Measurements from ENCODE around the gene KCNH1. TPM values are rescaled to one million over a fixed set of nuclear protein-coding genes. Genes with fewer than 3 reads are reported as not detected.
"Not testable (repeated sequence)": the region's sequence is repeated elsewhere in the genome, so short reads cannot be mapped to it uniquely, and the experiment has no call there.

KCNH1 gene
- total and polyA plus RNA-seq, 2 experiments from 2014 or later = 0.28 TPM; not detected in 1

DNA sequence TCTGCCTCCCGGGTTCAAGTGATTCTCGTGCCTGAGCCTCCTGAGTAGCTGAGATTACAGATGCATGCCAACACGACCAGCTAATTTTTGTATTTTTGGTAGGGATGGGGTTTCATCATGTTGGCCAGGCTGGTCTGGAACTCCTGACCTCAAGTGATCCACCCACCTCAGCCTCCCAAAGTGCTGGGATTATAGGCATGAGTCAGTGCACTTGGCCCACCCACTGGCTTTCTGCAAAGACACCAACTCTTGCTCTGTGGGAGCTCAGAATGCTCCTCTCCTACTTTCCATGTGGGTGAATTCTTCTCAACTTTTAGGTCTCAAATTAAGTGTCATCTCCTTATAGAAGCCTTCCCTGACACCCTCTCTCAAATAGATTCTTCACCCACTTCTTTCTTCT, 92.1 kb downstream of the KCNH1 start:
- H3K4me3 Mint-ChIP-seq; H3K4me1 ChIP-seq (ENCODE audit: insufficient read depth); H3K27ac ChIP-seq (ENCODE audit: low read depth); H3K79me2 ChIP-seq (replicated peaks; ENCODE audit: insufficient read depth); H3K27ac Mint-ChIP-seq; H3K27me3 Mint-ChIP-seq (ENCODE audit: insufficient read depth, low read depth, poor library complexity); H3K36me3 Mint-ChIP-seq (ENCODE audit: low read depth); ATAC-seq; DNase-seq (ENCODE audit: low spot score); H3K27me3 ChIP-seq (ENCODE audit: insufficient read depth); H2AFZ ChIP-seq; H3K36me3 ChIP-seq (ENCODE audit: insufficient read depth); H4K20me1 ChIP-seq (replicated peaks; ENCODE audit: insufficient read depth); H3K4me2 ChIP-seq; H3K9me2 ChIP-seq (ENCODE audit: insufficient read depth); H3K4me3 ChIP-seq; H3F3A ChIP-seq (replicated peaks; ENCODE audit: low read depth); H3K4me1 Mint-ChIP-seq: not testable (repeated sequence)
- peaks cover 10% of the 10 kb centered on the region for H3K9me3 Mint-ChIP-seq

DNA sequence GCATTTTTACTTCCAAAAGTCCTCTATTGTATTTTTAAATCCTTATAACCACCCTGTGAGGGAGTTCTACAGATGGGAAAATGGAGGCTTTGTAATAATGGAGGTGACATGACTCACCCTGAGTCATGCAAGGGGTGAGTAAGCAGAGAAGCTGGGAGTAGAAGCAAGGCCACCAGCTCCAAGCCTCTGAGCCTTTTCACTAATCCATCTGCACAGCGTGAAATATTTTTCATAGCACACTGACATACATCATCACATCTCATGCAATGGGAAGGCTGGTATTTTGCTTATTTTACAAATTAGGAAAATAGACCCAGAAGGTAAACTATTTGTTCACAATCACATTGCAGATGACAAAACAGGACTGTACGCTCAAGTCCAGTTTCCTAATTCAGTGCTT, 96.9 kb downstream of the KCNH1 start:
- Histone ChIP-seq H3F3A (replicated peaks; ENCODE audit: low read depth) (no peaks in the 10 kb centered on the region), H2AFZ (no peak overlapping the region), H3K4me3 (no peak overlapping the region), H4K20me1 (replicated peaks; ENCODE audit: insufficient read depth) (no peaks in the 10 kb centered on the region), H3K36me3 (ENCODE audit: insufficient read depth) (no peaks in the 10 kb centered on the region), H3K9me2 (ENCODE audit: insufficient read depth) (no peaks in the 10 kb centered on the region), H3K27me3 (ENCODE audit: insufficient read depth) (no peaks in the 10 kb centered on the region), H3K4me2 (no peak overlapping the region), H3K27ac (ENCODE audit: low read depth) (no peak overlapping the region), H3K4me1 (ENCODE audit: insufficient read depth) (no peaks in the 10 kb centered on the region), H3K79me2 (replicated peaks; ENCODE audit: insufficient read depth) (no peaks in the 10 kb centered on the region)
- Mint-ChIP-seq H3K27me3 (ENCODE audit: insufficient read depth, low read depth, poor library complexity) (no peaks in the 10 kb centered on the region), H3K4me3 (no peak overlapping the region), H3K9me3 (peaks cover 18% of the 10 kb centered on the region), H3K36me3 (ENCODE audit: low read depth) (peaks cover 4% of the 10 kb centered on the region; the same call in 1 of the 3 replicates), H3K27ac (no peak overlapping the region), H3K4me1 (no peaks in the 10 kb centered on the region)
- DNase-seq (ENCODE audit: low spot score) (no peak), ATAC-seq (no peak)
- TF ChIP-seq CREB1 (CRISPR knock-in tag; IDR thresholded peaks at IDR 0.05; ENCODE audit: low read depth) = no peak
- no peak for TF ChIP-seq JUNB (IDR thresholded peaks at IDR 0.05; ENCODE audit: unreplicated experiment)
- TF ChIP-seq STAT1 (IDR thresholded peaks at IDR 0.05; ENCODE audit: unreplicated experiment) = no peak
- TF ChIP-seq, protein P1, sequence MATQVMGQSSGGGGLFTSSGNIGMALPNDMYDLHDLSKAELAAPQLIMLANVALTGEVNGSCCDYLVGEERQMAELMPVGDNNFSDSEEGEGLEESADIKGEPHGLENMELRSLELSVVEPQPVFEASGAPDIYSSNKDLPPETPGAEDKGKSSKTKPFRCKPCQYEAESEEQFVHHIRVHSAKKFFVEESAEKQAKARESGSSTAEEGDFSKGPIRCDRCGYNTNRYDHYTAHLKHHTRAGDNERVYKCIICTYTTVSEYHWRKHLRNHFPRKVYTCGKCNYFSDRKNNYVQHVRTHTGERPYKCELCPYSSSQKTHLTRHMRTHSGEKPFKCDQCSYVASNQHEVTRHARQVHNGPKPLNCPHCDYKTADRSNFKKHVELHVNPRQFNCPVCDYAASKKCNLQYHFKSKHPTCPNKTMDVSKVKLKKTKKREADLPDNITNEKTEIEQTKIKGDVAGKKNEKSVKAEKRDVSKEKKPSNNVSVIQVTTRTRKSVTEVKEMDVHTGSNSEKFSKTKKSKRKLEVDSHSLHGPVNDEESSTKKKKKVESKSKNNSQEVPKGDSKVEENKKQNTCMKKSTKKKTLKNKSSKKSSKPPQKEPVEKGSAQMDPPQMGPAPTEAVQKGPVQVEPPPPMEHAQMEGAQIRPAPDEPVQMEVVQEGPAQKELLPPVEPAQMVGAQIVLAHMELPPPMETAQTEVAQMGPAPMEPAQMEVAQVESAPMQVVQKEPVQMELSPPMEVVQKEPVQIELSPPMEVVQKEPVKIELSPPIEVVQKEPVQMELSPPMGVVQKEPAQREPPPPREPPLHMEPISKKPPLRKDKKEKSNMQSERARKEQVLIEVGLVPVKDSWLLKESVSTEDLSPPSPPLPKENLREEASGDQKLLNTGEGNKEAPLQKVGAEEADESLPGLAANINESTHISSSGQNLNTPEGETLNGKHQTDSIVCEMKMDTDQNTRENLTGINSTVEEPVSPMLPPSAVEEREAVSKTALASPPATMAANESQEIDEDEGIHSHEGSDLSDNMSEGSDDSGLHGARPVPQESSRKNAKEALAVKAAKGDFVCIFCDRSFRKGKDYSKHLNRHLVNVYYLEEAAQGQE (IDR thresholded peaks at IDR 0.05; ENCODE audit: unreplicated experiment) = no peak
- TF ChIP-seq, protein P2, sequence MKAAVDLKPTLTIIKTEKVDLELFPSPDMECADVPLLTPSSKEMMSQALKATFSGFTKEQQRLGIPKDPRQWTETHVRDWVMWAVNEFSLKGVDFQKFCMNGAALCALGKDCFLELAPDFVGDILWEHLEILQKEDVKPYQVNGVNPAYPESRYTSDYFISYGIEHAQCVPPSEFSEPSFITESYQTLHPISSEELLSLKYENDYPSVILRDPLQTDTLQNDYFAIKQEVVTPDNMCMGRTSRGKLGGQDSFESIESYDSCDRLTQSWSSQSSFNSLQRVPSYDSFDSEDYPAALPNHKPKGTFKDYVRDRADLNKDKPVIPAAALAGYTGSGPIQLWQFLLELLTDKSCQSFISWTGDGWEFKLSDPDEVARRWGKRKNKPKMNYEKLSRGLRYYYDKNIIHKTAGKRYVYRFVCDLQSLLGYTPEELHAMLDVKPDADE (IDR thresholded peaks at IDR 0.05) = no peak
- TF ChIP-seq, protein P3, sequence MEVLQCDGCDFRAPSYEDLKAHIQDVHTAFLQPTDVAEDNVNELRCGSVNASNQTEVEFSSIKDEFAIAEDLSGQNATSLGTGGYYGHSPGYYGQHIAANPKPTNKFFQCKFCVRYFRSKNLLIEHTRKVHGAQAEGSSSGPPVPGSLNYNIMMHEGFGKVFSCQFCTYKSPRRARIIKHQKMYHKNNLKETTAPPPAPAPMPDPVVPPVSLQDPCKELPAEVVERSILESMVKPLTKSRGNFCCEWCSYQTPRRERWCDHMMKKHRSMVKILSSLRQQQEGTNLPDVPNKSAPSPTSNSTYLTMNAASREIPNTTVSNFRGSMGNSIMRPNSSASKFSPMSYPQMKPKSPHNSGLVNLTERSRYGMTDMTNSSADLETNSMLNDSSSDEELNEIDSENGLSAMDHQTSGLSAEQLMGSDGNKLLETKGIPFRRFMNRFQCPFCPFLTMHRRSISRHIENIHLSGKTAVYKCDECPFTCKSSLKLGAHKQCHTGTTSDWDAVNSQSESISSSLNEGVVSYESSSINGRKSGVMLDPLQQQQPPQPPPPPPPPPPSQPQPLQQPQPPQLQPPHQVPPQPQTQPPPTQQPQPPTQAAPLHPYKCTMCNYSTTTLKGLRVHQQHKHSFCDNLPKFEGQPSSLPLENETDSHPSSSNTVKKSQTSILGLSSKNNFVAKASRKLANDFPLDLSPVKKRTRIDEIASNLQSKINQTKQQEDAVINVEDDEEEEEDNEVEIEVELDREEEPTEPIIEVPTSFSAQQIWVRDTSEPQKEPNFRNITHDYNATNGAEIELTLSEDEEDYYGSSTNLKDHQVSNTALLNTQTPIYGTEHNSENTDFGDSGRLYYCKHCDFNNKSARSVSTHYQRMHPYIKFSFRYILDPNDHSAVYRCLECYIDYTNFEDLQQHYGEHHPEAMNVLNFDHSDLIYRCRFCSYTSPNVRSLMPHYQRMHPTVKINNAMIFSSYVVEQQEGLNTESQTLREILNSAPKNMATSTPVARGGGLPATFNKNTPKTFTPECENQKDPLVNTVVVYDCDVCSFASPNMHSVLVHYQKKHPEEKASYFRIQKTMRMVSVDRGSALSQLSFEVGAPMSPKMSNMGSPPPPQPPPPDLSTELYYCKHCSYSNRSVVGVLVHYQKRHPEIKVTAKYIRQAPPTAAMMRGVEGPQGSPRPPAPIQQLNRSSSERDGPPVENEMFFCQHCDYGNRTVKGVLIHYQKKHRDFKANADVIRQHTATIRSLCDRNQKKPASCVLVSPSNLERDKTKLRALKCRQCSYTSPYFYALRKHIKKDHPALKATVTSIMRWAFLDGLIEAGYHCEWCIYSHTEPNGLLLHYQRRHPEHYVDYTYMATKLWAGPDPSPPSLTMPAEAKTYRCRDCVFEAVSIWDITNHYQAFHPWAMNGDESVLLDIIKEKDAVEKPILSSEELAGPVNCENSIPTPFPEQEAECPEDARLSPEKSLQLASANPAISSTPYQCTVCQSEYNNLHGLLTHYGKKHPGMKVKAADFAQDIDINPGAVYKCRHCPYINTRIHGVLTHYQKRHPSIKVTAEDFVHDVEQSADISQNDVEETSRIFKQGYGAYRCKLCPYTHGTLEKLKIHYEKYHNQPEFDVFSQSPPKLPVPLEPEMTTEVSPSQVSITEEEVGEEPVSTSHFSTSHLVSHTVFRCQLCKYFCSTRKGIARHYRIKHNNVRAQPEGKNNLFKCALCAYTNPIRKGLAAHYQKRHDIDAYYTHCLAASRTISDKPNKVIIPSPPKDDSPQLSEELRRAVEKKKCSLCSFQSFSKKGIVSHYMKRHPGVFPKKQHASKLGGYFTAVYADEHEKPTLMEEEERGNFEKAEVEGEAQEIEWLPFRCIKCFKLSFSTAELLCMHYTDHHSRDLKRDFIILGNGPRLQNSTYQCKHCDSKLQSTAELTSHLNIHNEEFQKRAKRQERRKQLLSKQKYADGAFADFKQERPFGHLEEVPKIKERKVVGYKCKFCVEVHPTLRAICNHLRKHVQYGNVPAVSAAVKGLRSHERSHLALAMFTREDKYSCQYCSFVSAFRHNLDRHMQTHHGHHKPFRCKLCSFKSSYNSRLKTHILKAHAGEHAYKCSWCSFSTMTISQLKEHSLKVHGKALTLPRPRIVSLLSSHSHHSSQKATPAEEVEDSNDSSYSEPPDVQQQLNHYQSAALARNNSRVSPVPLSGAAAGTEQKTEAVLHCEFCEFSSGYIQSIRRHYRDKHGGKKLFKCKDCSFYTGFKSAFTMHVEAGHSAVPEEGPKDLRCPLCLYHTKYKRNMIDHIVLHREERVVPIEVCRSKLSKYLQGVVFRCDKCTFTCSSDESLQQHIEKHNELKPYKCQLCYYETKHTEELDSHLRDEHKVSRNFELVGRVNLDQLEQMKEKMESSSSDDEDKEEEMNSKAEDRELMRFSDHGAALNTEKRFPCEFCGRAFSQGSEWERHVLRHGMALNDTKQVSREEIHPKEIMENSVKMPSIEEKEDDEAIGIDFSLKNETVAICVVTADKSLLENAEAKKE (CRISPR knock-in tag; IDR thresholded peaks at IDR 0.05) = no peak
- TF ChIP-seq, protein P4, sequence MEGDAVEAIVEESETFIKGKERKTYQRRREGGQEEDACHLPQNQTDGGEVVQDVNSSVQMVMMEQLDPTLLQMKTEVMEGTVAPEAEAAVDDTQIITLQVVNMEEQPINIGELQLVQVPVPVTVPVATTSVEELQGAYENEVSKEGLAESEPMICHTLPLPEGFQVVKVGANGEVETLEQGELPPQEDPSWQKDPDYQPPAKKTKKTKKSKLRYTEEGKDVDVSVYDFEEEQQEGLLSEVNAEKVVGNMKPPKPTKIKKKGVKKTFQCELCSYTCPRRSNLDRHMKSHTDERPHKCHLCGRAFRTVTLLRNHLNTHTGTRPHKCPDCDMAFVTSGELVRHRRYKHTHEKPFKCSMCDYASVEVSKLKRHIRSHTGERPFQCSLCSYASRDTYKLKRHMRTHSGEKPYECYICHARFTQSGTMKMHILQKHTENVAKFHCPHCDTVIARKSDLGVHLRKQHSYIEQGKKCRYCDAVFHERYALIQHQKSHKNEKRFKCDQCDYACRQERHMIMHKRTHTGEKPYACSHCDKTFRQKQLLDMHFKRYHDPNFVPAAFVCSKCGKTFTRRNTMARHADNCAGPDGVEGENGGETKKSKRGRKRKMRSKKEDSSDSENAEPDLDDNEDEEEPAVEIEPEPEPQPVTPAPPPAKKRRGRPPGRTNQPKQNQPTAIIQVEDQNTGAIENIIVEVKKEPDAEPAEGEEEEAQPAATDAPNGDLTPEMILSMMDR (conservative IDR thresholded peaks at IDR 0.05; ENCODE audit: low read depth in 2 of 2) = no peak
- TF ChIP-seq EZH2phosphoT487 (IDR thresholded peaks at IDR 0.05; ENCODE audit: unreplicated experiment) = no peak
- TF ChIP-seq EZH2 (IDR thresholded peaks at IDR 0.05; ENCODE audit: low read depth, unreplicated experiment) = no peak
- no peak for TF ChIP-seq ZNF331 (CRISPR knock-in tag; IDR thresholded peaks at IDR 0.05; ENCODE audit: low read depth)

Data from GM23338 (cell line).